Measurements from ENCODE around the gene ZFPM1. TPM values are rescaled to one million over a fixed set of nuclear protein-coding genes. Genes with fewer than 3 reads are reported as not detected.

ZFPM1 gene
- total RNA-seq, 2 experiments from 2014 or later, result 15.0 to 18.0 TPM

DNA sequence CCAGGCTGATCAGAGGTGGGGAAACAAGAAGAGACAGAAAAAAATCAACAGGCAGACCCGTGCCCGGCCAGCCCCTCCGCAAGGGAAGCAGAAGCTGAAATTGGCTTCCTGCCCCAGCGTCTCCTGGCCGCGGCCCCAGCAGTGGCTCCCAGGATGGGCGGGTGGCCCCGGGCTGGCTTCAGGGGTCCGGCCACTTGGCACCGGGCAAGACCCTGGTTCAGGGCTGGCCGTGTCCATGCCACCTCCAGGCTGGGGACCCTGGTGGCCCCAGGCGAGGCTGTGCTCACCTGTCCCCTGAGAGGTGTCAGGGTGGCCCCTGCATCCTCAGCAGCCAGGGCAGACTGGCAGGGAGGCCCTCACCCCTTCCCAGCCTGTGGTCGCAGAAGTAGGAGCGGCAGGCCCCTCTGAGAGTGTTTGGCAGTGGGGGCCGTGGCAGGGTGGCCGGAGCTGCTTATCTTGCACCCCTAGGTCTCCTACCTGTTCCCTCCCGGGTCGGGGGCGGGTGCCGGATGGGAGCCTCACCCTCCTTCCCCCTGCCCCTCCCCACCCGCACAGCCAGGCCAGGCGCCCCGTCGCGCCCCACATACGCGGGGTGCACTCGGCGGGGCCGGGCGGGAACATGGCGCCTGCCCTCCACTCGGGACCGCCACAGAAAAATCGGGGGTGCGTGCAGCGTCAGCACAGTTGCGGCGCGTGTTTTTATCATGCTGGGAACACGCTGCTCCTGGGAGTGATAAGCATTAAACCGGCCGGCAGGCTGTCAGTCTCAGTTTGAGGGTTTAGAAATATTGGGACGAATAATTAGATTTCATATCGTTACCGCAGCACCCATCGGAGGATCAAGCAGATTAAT, 70.5 kb downstream of the ZFPM1 start:
- ATAC-seq (no peak), DNase-seq (no peak)
- POLR2A ChIA-PET, result interaction anchor here (1.1 kb wide), 1 partner anchor 9 kb away, joined by 3 read pairs; no protein-coding TSS in a partner anchor
- Mint-ChIP-seq H3K27ac (no peak overlapping the region), H3K4me1 (ENCODE audit: low read depth) (no peaks in the 10 kb centered on the region), H3K27me3 (no peaks in the 10 kb centered on the region), H3K36me3 (ENCODE audit: low read depth) (peaks cover 4% of the 10 kb centered on the region), H3K4me3 (no peak overlapping the region), H3K9me3 (no peaks in the 10 kb centered on the region)
- CTCF ChIA-PET, result no interaction called here
- TF ChIP-seq CTCF (IDR thresholded peaks at IDR 0.05), result no peak
- intact Hi-C loops (cut with micrococcal nuclease), result no loop called here

DNA sequence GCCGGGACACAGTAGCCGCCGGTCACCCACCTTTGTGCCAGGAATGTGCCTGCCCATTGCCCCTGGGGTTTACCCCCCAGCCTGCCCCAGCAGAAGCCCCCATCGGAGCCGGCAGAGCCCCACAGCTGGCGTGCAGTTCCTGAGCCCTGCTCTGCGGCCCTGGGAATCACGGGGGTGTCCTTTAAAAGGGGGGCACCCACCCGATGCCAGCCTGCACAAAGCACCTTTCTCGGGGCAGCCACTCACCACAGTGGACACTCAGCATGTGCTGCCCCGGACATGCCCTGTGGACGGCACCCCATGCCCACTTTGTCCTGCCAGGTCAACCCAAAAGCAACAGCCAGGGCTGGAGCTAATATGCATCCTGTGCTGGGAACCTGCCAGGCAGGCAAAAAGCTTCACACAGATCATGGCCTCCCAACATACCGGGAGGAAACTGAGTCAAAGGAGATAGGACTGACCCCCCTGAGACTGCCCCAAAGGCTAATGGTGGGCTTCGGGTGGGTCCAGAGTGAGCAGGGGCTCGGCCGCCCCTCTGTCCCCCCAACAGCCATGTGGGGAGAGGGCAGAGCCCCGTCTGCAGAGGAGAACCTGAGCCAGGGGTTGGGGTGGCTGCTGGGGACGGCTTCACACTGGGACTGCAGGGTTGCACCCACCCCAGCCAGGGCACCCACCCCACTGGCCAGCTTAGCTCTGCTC, 71.3 kb downstream of the ZFPM1 start:
- Mint-ChIP-seq H3K4me3 (no peak overlapping the region), H3K36me3 (ENCODE audit: low read depth) (peaks cover 4% of the 10 kb centered on the region), H3K27ac (no peak overlapping the region), H3K27me3 (no peaks in the 10 kb centered on the region), H3K9me3 (no peaks in the 10 kb centered on the region), H3K4me1 (ENCODE audit: low read depth) (no peaks in the 10 kb centered on the region)
- CTCF ChIA-PET, result no interaction called here
- no peak for ATAC-seq
- intact Hi-C loops (cut with micrococcal nuclease), result no loop called here
- no peak for DNase-seq
- no peak for TF ChIP-seq CTCF (IDR thresholded peaks at IDR 0.05)
- POLR2A ChIA-PET, result interaction anchor here (1.0 to 1.1 kb wide), 2 partner anchors 9 to 85 kb away, joined by 3 read pairs; no protein-coding TSS in a partner anchor

- Mint-ChIP-seq H3K36me3 (ENCODE audit: low read depth) (peaks cover 4% of the 10 kb centered on the region), H3K27me3 (no peaks in the 10 kb centered on the region), H3K4me1 (ENCODE audit: low read depth) (no peaks in the 10 kb centered on the region), H3K27ac (no peak overlapping the region), H3K4me3 (no peak overlapping the region), H3K9me3 (no peaks in the 10 kb centered on the region)
- TF ChIP-seq CTCF (IDR thresholded peaks at IDR 0.05), result no peak
- ChIA-PET CTCF (interaction anchor here (1.1 kb wide), 1 partner anchor 88 kb away, joined by 3 read pairs; no protein-coding TSS in a partner anchor), POLR2A (interaction anchor here (0.7 to 1.0 kb wide), 2 partner anchors 86 to 482 kb away, joined by 3 read pairs; no protein-coding TSS in a partner anchor)
- intact Hi-C loops (cut with micrococcal nuclease), result loop anchor here (5.0 kb wide), 1 partner anchor 73 kb away; the partner anchor contains the start of gene ZFPM1
- DNase-seq (peak; percentile 16), ATAC-seq (no peak)
Observed at GRCh38 chr16:88524973-88525662, 72.0 kb downstream of the ZFPM1 start.

GRCh38 chr16:88525663-88525990, 72.5 kb downstream of the ZFPM1 start:
- H3K4me1 Mint-ChIP-seq (ENCODE audit: low read depth), result no peaks in the 10 kb centered on the region
- DNase-seq, result no peak
- no peak overlapping the region for H3K4me3 Mint-ChIP-seq
- ChIA-PET POLR2A (interaction anchor here (0.7 kb wide), 1 partner anchor 483 kb away, joined by 3 read pairs; no protein-coding TSS in a partner anchor), CTCF (interaction anchor here (1.1 kb wide), 1 partner anchor 88 kb away, joined by 3 read pairs; no protein-coding TSS in a partner anchor)
- H3K9me3 Mint-ChIP-seq, result no peaks in the 10 kb centered on the region
- H3K36me3 Mint-ChIP-seq (ENCODE audit: low read depth), result peaks cover 2% of the 10 kb centered on the region
- intact Hi-C loops (cut with micrococcal nuclease), result loop anchor here (5.0 kb wide), 1 partner anchor 73 kb away; the partner anchor contains the start of gene ZFPM1
- H3K27ac Mint-ChIP-seq, result no peak overlapping the region
- no peak for ATAC-seq
- H3K27me3 Mint-ChIP-seq, result no peaks in the 10 kb centered on the region
- no peak for TF ChIP-seq CTCF (IDR thresholded peaks at IDR 0.05)

Measured in activated CD8-positive, alpha-beta T cell treated with anti-CD3 and anti-CD28 coated beads for 36 hours (primary cell).